Measurements from ENCODE around the gene RPS15.
"Not testable (repeated sequence)": the region's sequence is repeated elsewhere in the genome, so short reads cannot be mapped to it uniquely, and the experiment has no call there.

The RPS15 gene

GRCh38 chr19:1470305-1471009, 32.3 kb downstream of the RPS15 start:
- DNase-seq (ENCODE audit: low read depth), result no peak

DNA sequence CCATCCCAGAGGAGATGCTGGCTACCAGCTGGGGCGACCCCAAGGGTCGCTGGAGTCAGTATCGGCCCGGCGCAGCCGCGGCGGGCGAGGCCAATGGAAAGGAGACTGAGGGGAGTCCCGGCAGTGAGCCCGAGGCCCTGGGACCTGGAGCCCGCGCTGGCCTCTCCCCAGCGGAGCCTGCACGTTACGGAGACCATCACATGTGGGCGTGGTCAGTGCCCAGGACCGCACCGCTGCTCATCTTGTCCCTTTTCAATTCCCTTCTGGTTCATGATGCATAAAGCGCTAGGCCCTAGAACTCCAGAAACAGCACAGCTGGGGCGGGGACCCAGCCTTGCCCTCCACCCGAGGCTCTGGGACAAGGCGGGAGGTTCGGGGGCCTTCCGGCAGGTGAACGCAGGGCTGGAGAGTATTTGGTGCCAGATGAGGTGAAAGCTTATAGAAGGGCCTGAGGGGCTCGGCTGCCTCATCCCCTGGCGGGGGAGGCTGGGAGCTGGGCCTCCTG, 32.9 kb downstream of the RPS15 start:
- DNase-seq (ENCODE audit: low read depth), result no peak

GRCh38 chr19:1471515-1472160, 33.4 kb downstream of the RPS15 start:
- no peak for DNase-seq (ENCODE audit: low read depth)

- DNase-seq (ENCODE audit: low read depth), result no peak
Observed at GRCh38 chr19:1472231-1473084, 34.3 kb downstream of the RPS15 start.

DNA sequence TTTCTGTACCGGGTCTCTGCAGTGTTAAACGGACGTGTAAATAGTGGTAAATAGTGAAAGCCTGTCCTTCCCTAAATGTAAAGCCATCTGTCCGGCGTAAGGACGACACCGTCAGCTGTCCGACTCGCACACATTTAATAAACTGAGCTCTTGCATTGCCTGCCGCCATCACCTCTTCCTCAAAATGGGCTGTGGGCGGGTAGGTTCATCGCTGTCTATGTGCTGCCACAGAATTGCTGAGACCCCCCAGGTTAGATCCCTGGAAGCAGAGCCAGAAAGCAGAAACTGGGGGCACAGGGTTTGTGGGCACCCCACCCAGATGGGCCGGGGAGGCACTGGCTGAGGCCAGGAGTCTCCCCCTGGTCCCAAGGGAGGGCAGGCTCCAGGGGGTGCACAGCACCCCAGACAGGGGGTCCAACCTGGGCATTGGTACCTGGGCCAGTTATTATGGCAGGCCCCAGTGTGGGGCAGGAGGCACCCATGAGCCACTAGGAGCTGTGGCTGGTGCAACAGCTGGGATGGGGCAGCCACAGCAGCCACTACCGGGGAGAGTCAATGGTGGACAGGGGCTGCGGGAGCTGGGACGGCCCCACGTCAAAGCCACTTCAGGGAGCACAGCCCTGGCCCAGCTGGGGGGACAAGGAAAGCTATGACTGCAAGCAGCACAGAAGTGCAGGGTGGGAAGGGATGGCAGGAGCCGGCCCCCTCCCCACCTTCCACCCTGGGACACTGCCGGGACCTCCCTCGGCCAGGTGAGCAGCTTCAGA, 35.1 kb downstream of the RPS15 start:
- DNase-seq (ENCODE audit: low read depth), result no peak

DNA sequence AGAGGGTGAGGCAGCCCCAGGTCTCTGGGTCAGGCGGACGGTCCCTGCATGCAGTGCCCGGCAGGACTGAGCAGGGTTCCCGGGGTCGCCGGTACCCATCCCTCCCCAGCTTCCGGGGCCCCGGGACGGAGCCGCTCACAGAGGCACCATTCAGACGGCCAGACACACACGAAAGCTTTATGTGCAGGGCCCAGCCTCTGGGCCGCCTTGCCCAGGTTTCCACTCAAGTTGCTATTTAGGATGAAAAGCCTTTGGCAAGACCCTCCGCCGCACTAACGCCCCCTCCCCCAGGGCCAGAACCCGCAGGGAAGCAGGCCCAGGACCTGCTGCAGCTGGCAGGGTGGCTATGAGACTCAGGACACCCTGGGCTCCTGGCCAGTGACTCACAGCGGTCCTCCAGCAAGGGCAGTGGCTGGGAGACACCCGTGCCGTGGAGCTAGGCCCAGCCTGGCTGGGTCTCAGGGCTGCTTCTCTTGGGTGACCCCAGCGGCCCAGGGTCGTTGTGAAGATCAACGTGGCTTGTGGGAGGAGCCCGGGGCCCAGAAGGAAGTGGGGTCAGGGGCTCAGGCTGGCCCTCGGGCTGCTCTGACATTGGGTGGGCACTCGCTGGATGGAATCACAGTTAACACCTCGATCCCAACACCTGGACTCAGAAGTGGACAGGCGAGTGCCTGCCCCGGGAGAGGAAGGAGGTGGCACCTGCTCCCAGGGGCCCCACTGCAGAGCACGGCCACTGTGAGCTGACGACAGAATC, 36.0 kb downstream of the RPS15 start:
- no peak for DNase-seq (ENCODE audit: low read depth)

DNA sequence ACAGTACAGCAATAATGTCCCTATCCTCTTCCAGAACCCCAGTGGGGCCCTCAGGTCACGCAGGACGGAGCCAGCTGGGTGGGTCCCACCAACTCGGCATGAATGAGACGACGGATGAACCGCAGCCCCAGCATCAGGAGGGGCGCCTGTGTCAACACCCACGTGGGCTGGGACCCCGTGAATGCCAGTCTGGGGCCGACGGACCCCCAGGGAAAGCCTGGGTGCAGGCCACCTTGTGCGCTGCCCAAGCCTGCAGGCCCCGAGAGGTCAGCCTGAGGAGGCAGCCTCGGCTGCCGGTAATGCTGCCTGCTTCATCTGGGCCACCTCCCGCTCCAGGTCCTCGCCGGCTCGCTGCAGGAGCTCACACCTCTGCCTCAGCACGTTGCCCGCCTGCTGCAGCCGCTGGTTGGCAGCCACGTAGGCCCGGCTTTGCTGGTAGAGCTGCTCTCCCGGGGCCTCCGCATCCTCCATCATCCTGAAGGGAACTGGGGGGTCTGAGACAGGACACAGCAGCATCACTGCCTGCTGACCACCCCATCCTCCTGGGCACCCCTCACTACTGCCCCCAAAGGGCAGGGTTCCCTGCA, 36.7 kb downstream of the RPS15 start:
- no peak for DNase-seq (ENCODE audit: low read depth)

GRCh38 chr19:1475751-1476437, 37.7 kb downstream of the RPS15 start:
- no peak for DNase-seq (ENCODE audit: low read depth)

GRCh38 chr19:1477056-1477455, 38.9 kb downstream of the RPS15 start:
- not testable (repeated sequence) for DNase-seq (ENCODE audit: low read depth)

- peak; percentile 79 for DNase-seq (ENCODE audit: low read depth)
Observed at GRCh38 chr19:1478934-1479707, 40.9 kb downstream of the RPS15 start, which contains the start of gene C19orf25. Gene C19orf25, minus strand, starts transcription at chr19:1479215. Its CDS starts 312 bp downstream, at chr19:1478903.

- no peak for DNase-seq (ENCODE audit: low read depth)
Observed at GRCh38 chr19:1481224-1481892, 43.2 kb downstream of the RPS15 start.

GRCh38 chr19:1481893-1482360, 43.7 kb downstream of the RPS15 start:
- DNase-seq (ENCODE audit: low read depth), result no peak

- no peak for DNase-seq (ENCODE audit: low read depth)
Observed at GRCh38 chr19:1482361-1483130, 44.4 kb downstream of the RPS15 start.

- no peak for DNase-seq (ENCODE audit: low read depth)
Observed at GRCh38 chr19:1483131-1483978, 45.2 kb downstream of the RPS15 start.

- no peak for DNase-seq (ENCODE audit: low read depth)
Observed at GRCh38 chr19:1483979-1484428, 45.8 kb downstream of the RPS15 start.

DNA sequence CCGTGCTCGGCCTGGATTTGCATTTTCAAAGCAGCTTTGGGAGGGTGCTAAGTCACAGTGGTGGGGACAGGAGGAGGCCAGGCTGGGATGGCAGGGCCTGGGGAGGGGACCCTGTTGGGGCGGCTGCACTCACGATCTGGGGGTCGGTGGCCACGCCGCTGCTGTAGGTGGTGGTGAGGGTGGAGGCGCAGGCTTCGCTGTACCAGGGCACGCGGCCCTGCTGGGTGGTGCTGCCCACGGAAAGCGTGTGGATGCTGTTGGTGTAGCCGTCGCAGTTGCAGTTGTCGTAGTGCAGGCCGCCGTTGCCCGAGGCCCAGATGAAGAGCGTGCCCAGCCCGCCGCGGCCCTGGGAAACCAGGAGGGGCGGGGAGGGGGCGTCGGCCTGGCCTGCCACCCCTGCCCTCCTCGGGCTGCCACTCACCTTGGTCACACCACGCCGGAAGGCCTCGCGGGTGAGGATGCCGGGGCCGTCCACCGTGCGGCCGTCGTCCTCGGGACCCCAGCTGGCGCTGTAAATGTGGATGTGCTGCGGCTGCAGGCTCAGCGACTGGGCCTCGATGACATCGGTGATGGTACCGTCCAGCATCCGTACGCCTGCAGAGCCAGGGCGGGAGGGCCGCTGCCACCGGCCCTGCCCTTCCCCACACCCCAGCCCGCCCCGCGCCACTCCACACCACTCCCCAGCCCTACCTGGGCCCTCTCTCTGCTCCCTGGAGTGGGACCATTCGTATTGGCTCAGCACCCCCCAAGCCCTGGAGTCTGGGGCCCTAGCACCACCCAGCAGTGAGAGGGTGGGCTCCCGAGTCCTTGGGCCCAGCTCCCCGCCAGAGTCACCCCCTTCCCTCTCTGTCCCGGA, 48.8 kb downstream of the RPS15 start:
- DNase-seq (ENCODE audit: low read depth), result no peak

All from HS-27A (cell line).